Measurements from ENCODE around the gene KRTAP10-6. TPM values are rescaled to one million over a fixed set of nuclear protein-coding genes. Genes with fewer than 3 reads are reported as not detected.
"Not testable (repeated sequence)": the region's sequence is repeated elsewhere in the genome, so short reads cannot be mapped to it uniquely, and the experiment has no call there.

Gene KRTAP10-6
- total RNA-seq, 2 experiments from 2014 or later = not detected

- H3K4me2 ChIP-seq (ENCODE audit: low read length); intact Hi-C loops (cut with micrococcal nuclease; ENCODE audit: unreplicated experiment); BruUV-seq (replicated peaks); H3K36me3 ChIP-seq (ENCODE audit: insufficient read depth, low read length); H3K9me2 ChIP-seq (ENCODE audit: insufficient read depth, low read length); H3K9me3 ChIP-seq (ENCODE audit: low read length); H3K4me3 ChIP-seq (ENCODE audit: low read depth, low read length, poor library complexity, severe bottlenecking); CTCF ChIA-PET (ENCODE audit: unreplicated experiment); H3K4me1 ChIP-seq (ENCODE audit: insufficient read depth, low read length, poor library complexity, severe bottlenecking); H2AFZ ChIP-seq (ENCODE audit: low read length); H3K27ac ChIP-seq (ENCODE audit: low read depth, low read length, poor library complexity, severe bottlenecking); H3K79me2 ChIP-seq (ENCODE audit: insufficient read depth, low read depth, low read length); H4K20me1 ChIP-seq (ENCODE audit: insufficient read depth, low read length); DNase-seq (ENCODE audit: low spot score): not testable (repeated sequence)
- POLR2A ChIA-PET = interaction anchor here (0.7 kb wide), 1 partner anchor 421 kb away, joined by 4 read pairs; no protein-coding TSS in a partner anchor
Observed at GRCh38 chr21:44590897-44591800, 1.2 kb downstream of the KRTAP10-6 start.

- no peaks in the 10 kb centered on the region for H3K4me1 ChIP-seq (ENCODE audit: insufficient read depth, low read length, poor library complexity, severe bottlenecking)
- H2AFZ ChIP-seq (ENCODE audit: low read length) = no peak overlapping the region
- no peak overlapping the region for H3K27ac ChIP-seq (ENCODE audit: low read depth, low read length, poor library complexity, severe bottlenecking)
- no peaks in the 10 kb centered on the region for H3K36me3 ChIP-seq (ENCODE audit: insufficient read depth, low read length)
- no peak overlapping the region for H3K4me2 ChIP-seq (ENCODE audit: low read length)
- H3K4me3 ChIP-seq (ENCODE audit: low read depth, low read length, poor library complexity, severe bottlenecking) = no peak overlapping the region
- no TSS peak for BruUV-seq (replicated peaks)
- CTCF ChIA-PET (ENCODE audit: unreplicated experiment) = no interaction called here
- TF ChIP-seq CTCF (conservative IDR thresholded peaks at IDR 0.05; ENCODE audit: low read length) = no peak
- POLR2A ChIA-PET = no interaction called here
- no peak for DNase-seq (ENCODE audit: low spot score)
- no peaks in the 10 kb centered on the region for H3K9me2 ChIP-seq (ENCODE audit: insufficient read depth, low read length)
- H3K79me2 ChIP-seq (ENCODE audit: insufficient read depth, low read depth, low read length) = no peaks in the 10 kb centered on the region
- no peaks in the 10 kb centered on the region for H4K20me1 ChIP-seq (ENCODE audit: insufficient read depth, low read length)
- intact Hi-C loops (cut with micrococcal nuclease; ENCODE audit: unreplicated experiment) = no loop called here
- H3K9me3 ChIP-seq (ENCODE audit: low read length) = no peaks in the 10 kb centered on the region
Observed at GRCh38 chr21:44590311-44590721, 2.0 kb downstream of the KRTAP10-6 start.

GRCh38 chr21:44589586-44590305, 2.6 kb downstream of the KRTAP10-6 start:
- CTCF ChIA-PET (ENCODE audit: unreplicated experiment) = no interaction called here
- H3K4me2 ChIP-seq (ENCODE audit: low read length) = no peak overlapping the region

More at GRCh38 chr21:44589586-44590305, 2.6 kb downstream of the KRTAP10-6 start:
- intact Hi-C loops (cut with micrococcal nuclease; ENCODE audit: unreplicated experiment) = no loop called here
- BruUV-seq (replicated peaks) = no TSS peak
- POLR2A ChIA-PET = no interaction called here
- H3K9me2 ChIP-seq (ENCODE audit: insufficient read depth, low read length) = no peaks in the 10 kb centered on the region
- no peaks in the 10 kb centered on the region for H3K9me3 ChIP-seq (ENCODE audit: low read length)
- H2AFZ ChIP-seq (ENCODE audit: low read length) = no peak overlapping the region
- H4K20me1 ChIP-seq (ENCODE audit: insufficient read depth, low read length) = no peaks in the 10 kb centered on the region
- no peaks in the 10 kb centered on the region for H3K79me2 ChIP-seq (ENCODE audit: insufficient read depth, low read depth, low read length)
- no peak overlapping the region for H3K27ac ChIP-seq (ENCODE audit: low read depth, low read length, poor library complexity, severe bottlenecking)
- no peaks in the 10 kb centered on the region for H3K4me1 ChIP-seq (ENCODE audit: insufficient read depth, low read length, poor library complexity, severe bottlenecking)
- no peak for TF ChIP-seq EZH2phosphoT487 (IDR thresholded peaks at IDR 0.05; ENCODE audit: borderline replicate concordance, low read depth, low read length)
- no peak for TF ChIP-seq CTCF (conservative IDR thresholded peaks at IDR 0.05; ENCODE audit: low read length)
- DNase-seq (ENCODE audit: low spot score) = no peak
- no peak overlapping the region for H3K4me3 ChIP-seq (ENCODE audit: low read depth, low read length, poor library complexity, severe bottlenecking)
- no peaks in the 10 kb centered on the region for H3K36me3 ChIP-seq (ENCODE audit: insufficient read depth, low read length)

Measured in OCI-LY7 (cell line).